ENCODE data around the gene TTC31. TPM values are rescaled to one million over a fixed set of nuclear protein-coding genes. Genes with fewer than 3 reads are reported as not detected.

Gene TTC31
- total RNA-seq, 6 donors from 2014 or later = 18.2 to 127 (median 27.3) TPM

Other genes with a start within 250 kb of the TTC31 start
- 10 to 100 TPM in 3 of 6 donors, 1 to 10 TPM in 3; 3.2 to 47.1 (median 11.0) TPM for gene SLC4A5, start 139.7 kb upstream of the TTC31 start, total RNA-seq
- gene DCTN1, start 102.8 kb upstream of the TTC31 start, total RNA-seq = 100 to 1,000 TPM; 106 to 260 (median 147) TPM
- 10 to 100 TPM in 2 of 6 donors, 1 to 10 TPM in 4; 2.6 to 12.3 (median 5.7) TPM for gene C2orf81, start 61.5 kb upstream of the TTC31 start, total RNA-seq
- 10 to 100 TPM in 4 of 6 donors, 1 to 10 TPM in 2; 8.4 to 28.2 (median 13.3) TPM for gene WDR54, start 61.4 kb upstream of the TTC31 start, total RNA-seq
- gene RTKN, start 41.1 kb upstream of the TTC31 start, total RNA-seq = 10 to 100 TPM; 26.7 to 95.3 (median 34.0) TPM
- gene INO80B, start 28.0 kb upstream of the TTC31 start, total RNA-seq = 10 to 100 TPM; 12.6 to 85.9 (median 32.5) TPM
- 100 to 1,000 TPM in 1 of 6 donors, 10 to 100 TPM in 5; 34.7 to 109 (median 51.3) TPM for gene WBP1, start 24.6 kb upstream of the TTC31 start, total RNA-seq
- gene MOGS, start 17.7 kb upstream of the TTC31 start, total RNA-seq = 10 to 100 TPM; 57.8 to 80.8 (median 63.1) TPM
- gene MRPL53, start 10.4 kb upstream of the TTC31 start, total RNA-seq = 10 to 100 TPM; 19.9 to 87.1 (median 30.1) TPM
- 10 to 100 TPM; 14.8 to 67.1 (median 19.8) TPM for gene CCDC142, start 83 bp upstream of the TTC31 start, total RNA-seq
- gene LBX2, start 16.5 kb downstream of the TTC31 start, total RNA-seq = 1 to 10 TPM; 1.3 to 8.4 (median 2.4) TPM
- 10 to 100 TPM; 15.4 to 43.2 (median 34.6) TPM for gene PCGF1, start 24.6 kb downstream of the TTC31 start, total RNA-seq
- gene TLX2, start 31.4 kb downstream of the TTC31 start, total RNA-seq = 1 to 10 TPM in 1 of 6 donors, under 1 TPM in 1, not detected in 4; 0.26 to 2.6 TPM
- under 1 TPM in 3 of 6 donors, not detected in 3; 0.26 to 0.37 (median 0.33) TPM for gene DQX1, start 43.1 kb downstream of the TTC31 start, total RNA-seq
- 100 to 1,000 TPM in 4 of 6 donors, 10 to 100 TPM in 2; 93.4 to 337 (median 125) TPM for gene AUP1, start 46.6 kb downstream of the TTC31 start, total RNA-seq
- gene HTRA2, start 46.9 kb downstream of the TTC31 start, total RNA-seq = 10 to 100 TPM; 11.8 to 36.9 (median 27.2) TPM
- 10 to 100 TPM in 3 of 6 donors, 1 to 10 TPM in 3; 3.6 to 28.3 (median 10.3) TPM for gene LOXL3, start 70.9 kb downstream of the TTC31 start, total RNA-seq
- 10 to 100 TPM; 13.7 to 49.2 (median 38.0) TPM for gene DOK1, start 71.6 kb downstream of the TTC31 start, total RNA-seq
- 1 to 10 TPM in 3 of 6 donors, under 1 TPM in 1, not detected in 2; 0.91 to 6.3 (median 2.2) TPM for gene M1AP, start 165.2 kb downstream of the TTC31 start, total RNA-seq
- 10 to 100 TPM in 3 of 6 donors, 1 to 10 TPM in 3; 6.3 to 15.3 (median 10.1) TPM for gene SEMA4F, start 171.2 kb downstream of the TTC31 start, total RNA-seq